GM21529 (cell line): ENCODE measurements around the gene WDR13.

ENCODE experiments used
- ATAC-seq: cut with Tn5 transposase; IDR thresholded peaks from one replicate; pipeline ENCODE4 v1.9.1; 2021; ENCODE audit not compliant: unreplicated experiment

The WDR13 gene

DNA sequence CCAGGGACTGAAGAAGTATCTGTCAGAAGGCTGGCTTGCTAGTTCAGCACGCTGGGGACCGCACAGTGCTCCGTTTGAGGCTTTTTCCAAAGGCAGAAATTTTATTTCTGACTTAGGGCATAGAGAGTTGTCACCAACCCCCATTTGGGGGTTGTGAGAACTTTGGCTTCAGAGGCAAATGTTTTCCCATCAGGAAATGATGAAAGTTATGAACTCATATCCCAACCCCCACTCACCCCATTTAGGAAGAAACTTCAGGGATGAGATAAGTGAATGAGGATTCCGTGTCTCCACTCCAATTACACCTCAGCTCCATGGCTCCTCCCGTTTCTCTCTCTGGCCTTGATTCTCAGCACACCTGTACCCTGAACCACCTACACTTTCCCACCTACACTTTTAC is 4.3 kb upstream of the WDR13 start:
- ATAC-seq: no peak

DNA sequence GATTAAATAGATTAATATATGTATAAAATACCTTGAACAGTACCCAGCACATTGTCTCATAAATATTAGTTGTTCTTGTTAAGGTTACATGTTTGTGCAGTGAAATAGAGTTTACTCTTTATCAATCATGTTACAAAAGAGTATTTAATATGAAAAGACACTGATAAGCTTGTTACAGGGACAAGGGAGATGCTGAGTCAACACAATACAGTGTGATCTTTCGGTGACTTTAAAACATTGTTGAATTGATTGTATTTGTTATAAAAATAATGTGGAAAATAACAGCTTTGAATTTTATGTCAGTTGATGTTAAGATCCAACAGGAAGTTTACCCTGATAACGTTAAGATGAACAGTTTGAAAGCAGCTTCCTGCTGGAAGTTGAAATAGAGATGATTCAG is 1.4 kb upstream of the WDR13 start:
- no peak for ATAC-seq

DNA sequence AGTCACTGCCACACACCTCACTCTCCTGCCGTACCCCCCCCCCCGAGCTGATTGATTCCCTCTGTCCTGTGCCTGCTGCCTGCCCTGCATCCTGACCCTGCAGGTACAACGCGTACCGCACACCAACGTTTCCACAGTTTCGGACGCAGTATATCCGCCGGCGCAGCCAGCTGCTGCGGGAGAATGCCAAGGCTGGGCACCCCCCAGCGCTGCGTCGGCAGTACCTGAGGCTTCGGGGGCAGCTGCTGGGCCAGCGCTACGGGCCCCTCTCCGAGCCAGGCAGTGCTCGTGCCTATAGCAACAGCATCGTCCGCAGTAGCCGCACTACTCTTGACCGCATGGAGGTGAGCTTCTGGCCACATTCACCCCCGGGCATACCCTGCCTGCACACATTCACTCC is 1.3 kb downstream of the WDR13 start:
- no peak for ATAC-seq

DNA sequence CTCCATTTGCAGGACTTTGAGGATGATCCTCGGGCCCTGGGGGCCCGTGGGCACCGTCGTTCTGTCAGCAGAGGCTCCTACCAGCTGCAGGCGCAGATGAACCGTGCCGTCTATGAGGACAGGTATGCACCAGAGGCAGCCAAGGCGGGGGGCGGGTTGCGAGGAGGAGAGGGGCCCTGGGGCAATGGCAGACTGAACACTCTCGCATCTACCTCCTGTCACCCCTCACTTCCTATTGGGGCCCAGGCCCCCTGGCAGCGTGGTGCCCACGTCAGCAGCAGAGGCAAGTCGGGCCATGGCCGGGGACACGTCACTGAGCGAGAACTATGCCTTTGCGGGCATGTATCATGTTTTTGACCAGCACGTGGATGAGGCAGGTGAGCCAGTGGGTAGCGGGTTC is 2.0 kb downstream of the WDR13 start:
- no peak for ATAC-seq

DNA sequence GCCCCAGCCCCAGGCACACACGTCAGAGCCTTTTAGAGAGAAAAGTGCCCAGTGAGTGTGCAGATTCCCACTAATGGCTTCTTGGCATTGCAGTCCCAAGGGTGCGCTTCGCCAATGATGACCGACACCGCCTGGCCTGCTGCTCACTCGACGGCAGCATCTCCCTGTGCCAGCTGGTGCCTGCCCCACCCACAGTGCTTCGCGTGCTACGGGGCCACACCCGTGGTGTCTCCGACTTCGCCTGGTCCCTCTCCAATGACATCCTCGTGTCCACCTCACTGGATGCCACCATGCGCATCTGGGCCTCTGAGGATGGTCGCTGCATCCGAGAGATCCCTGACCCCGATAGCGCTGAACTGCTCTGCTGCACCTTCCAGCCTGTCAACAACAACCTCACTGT is 2.9 kb downstream of the WDR13 start:
- no peak for ATAC-seq

DNA sequence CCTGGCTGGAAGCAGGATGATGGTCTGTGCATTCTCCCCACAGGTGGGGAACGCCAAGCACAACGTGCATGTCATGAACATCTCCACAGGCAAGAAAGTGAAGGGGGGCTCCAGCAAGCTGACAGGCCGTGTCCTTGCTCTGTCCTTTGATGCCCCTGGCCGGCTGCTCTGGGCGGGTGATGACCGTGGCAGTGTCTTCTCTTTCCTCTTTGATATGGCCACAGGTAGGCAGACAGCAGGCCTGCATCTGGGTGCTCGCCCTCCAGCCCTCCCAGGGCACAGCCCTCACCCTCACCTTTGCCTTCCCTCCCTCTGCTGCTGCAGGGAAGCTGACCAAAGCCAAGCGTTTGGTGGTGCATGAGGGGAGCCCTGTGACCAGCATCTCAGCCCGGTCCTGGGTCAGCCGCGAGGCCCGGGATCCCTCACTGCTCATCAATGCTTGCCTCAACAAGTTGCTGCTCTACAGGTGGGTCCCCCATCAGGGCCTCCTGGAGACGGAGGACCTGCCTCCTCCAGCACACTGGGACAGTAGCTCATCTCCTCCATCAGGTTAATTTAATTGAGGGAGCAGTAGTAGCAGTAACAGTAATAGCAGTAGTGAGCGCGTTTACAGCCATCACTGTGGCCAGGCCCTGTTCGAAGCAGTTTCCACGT is 4.6 kb downstream of the WDR13 start:
- ATAC-seq: no peak

DNA sequence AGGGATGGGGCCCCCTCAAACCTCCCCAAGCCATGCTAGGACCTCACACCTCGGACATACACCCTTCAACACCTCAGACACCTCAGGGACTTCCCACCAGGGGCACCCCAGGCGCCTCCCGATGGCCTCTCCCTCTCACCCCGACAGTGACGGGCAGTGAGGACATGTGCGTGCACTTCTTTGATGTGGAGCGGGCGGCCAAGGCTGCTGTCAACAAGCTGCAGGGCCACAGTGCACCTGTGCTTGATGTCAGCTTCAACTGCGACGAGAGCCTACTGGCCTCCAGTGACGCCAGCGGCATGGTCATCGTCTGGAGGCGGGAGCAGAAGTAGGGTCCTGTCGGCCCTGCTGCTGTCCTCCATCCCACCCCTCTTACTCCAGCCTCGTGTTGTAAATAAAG is 7.4 kb downstream of the WDR13 start:
- ATAC-seq: no peak

DNA sequence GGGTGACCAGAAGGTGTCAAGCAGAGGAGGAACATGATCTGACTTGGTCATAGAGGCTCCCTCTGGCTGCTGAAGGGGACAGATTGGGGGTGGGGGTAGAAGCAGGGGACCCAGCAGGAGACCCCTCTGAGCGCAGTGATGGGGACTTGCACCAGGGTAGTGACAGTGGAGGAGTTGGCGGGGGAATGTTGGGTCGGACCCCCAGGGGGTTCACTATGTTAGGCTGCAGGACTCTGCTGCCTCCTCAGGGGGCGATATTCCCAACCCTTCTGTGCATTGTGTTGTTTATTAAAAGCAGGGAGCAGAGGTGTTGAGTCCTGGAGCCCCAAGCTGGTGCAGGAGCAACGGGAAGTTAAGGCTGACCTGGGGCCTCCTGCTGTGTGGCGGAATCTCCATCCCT is 8.8 kb downstream of the WDR13 start:
- no peak for ATAC-seq

DNA sequence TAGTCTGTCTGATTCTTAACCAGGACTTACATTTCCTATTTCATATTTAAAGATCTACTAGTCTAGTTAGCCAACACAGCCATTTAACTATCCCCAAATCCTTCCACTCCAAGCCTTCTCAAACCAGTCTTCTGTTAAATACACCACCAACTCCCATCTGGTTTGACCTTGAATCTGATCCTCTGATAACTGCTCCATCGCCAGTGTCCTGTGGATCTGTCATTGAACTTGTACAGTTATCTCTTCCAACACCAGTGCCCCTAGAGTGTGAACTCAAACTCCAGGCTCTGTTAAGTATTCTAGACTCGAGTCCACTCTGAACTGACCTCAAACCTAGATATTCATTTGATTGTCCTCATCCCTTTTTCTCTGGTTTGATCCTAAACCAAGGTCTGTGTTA is 14.4 kb downstream of the WDR13 start:
- no peak for ATAC-seq

DNA sequence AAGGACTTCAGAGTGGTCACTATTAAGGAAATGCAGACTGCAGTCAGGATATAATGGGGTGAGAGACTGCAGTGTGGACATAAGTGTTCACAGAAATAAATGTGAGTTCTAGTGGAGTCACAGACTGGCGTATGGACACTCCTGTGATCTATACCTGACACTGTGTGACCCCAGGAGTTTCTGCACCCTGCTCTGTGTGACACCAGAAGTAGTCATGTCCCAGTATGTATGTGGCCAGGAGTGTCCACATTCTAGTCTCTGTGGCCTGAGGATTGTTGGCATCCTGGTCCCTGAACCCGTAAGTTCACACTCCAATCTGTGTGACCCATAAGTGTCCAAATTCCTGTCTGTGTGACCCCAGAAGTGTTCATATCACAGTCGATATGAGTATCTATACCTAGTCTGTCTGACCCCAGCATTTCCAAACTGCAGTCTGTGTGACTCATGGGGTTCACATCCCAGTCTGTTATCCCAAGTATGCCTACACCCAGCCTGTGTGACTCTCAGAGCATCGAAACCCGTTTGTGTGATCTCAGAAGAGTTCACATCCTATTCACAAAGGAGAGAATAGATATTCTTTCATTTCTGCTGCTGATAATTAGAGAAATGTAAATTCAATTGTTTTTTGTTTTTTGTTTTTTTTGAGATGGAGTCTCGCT is 16.3 kb downstream of the WDR13 start:
- ATAC-seq: no peak

DNA sequence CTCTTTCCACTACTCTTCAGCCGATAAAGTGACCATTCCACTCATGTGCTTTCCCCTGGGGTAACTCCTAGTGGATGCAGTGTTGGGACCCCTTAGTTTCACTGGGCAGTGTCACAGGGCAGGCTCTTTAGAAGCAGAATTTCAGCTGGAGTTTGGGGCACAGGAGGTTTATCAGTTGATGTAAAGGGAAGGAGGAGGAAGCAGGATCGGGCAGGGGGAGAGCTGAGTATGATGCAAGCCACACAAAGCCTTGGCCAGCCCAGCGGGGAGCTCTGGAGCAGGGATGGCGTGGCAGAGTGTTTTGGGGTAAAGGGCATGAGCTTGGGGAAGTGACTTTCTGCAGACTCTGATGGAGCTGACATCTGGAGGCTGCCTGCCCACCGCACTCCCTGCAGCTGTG is 19.3 kb downstream of the WDR13 start:
- no peak for ATAC-seq

DNA sequence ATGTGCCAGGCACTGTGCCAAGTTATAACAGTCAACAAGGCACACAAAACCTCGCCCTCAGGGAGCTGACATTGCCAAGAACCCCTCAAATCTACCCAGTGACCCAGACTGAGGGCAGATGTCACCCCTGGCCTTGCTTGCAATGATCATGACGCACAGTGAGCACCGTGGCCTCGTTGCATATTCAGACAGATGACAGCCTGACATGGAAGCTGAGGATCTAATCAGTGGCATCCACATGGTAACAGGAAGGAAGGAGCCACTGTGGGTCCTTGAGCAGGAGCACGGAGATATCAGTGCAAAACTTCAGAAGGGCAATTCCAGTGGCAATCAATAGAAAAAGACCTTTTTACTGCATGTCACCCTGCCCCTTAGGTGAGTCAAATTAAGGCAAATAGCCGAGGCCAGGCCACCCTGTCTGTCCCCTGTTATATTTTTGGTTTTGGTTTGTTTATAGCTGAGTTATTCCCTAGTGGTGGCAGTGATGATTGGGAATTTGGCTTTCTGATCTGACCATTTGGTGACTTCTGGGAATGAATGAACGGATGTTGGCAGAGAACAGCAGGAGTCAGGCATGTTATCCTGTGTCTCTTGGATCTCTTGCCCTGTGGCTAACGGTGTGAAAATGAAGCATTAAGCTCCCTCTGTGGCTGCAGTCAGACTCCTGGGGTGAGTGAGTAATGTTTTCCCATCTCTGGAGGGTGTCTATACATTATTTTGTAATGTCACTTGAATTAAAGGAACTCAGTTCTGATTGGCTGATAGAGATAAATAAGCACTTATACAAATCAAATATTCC is 20.4 kb downstream of the WDR13 start:
- no peak for ATAC-seq

DNA sequence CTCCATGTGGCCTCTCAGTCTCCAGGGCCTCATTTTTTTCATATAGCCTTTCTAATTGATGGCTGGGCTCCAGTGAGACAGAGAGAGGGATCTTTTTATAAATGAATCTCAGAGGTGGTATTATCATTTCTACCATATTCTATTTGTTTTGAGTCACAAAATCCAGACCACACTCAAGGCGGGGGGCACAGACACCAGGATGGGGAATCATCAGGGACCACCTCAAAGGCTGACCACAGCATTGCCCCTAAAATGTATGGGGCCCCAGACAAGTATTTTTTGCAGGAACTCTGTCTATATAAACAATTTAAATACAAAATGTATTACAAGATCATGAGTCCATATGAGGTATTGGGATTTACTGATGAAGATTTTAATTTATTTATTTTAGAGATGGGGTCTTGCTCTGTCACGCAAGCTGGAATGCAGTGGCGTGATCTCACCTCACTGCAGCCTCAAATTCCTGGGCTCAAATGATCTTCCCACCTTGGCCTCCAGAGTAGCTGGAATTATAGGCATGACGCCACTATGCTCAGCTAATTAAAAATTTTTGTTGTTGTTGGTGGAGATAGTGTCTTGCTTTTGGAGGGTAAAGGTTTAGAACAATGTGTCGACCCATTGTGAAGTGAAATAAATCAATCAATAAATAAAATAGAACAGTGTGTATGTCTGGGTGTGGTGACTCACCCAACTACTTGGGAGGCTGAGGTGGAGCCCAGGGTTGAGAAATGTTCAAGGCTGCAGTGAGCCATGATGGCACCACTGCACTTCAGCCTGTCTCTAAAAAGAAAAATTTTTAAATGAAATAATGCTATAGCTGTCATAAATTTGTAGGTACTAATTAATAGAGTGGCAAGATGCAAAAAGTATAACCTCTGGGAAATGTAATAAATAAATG is 29.4 kb downstream of the WDR13 start:
- no peak for ATAC-seq

DNA sequence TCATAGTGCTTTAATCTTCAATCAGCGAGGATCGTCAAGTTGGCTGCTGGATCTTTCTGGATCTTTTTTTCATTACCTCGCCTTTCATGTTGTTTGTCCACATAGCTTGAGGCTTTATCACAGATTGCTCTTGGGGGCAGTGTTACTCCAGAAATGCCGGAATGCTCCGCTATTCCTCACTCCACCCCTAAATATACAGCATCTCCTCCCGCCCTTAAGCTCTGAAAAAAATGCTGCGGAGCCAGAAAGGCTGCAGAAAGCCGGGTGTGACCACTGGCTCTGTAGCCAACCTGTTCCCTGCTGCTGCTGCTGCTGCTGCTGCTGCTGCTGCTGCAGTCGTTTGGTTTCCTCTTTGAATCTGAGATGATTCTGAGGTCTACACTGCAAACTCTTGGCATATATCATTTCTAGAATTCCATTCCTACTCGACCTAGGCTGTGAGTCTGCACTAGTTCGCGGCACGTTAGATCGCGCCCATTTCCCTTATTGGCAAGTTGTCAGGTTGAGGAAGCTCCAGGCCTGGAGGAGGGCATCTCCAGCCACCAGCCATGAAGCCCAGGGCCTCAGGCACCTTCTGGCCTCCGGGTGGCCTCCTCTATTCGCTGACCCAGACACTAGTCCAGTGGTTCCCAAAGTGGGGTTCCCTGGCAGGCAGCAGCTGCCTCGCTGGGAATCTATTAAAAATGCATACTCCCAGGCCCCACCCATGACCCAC is 34.2 kb downstream of the WDR13 start:
- ATAC-seq: no peak

DNA sequence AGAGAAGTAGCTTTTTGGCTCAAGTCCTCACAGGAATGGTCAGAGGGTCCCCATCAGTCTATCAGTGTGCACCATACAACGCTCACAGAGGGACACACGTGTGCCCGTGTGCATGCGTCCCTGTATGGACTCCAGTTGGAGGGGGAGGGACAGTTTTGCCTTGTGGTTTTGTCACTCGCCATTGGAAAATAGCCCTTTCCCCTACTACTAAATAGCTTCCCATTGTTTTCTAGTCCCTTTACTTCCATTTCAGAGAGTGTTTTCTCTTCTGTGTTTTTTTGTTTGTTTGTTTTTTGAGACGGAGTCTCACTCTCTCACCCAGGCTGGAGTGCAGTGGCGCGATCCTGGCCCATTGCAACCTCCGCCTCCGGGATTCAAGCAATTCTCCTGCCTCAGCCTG is 34.9 kb downstream of the WDR13 start:
- no peak for ATAC-seq

DNA sequence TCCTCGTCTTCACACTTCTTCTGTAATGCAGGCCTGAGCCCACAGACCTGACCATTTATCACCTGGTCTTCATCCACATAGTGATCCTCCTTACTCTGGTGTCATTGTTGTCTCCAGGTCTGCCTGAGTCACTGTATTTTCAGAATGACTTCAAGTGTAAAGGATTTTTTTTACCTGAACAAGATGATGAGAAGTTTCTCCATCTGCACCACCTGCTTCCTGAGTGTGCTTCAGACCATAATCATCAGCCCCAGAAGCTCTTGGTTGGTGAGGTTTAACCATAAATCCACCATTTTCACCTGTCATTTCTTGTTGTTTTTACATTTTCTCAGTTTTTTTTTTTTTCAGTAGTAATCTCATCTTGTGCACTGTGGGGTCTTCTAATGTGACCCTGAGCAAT is 39.0 kb downstream of the WDR13 start:
- ATAC-seq: no peak

DNA sequence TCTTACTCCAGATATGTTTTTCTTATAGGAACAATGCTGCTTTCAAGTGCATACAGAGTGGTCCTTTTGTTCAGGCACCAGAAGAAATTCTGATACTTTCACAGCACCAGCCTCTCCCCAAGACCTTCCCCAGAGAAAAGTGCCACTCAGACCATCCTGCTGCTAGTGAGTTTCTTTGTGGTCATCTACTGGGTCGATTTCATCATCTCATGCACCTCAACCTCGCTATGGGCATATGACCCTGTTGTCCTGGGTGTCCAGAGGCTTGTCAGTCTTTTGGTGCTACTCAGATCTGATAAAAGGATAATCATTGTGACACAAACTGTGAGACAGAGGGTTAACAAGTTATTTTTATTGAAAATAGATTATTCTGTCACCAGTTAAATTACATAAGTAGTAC is 39.5 kb downstream of the WDR13 start:
- no peak for ATAC-seq

DNA sequence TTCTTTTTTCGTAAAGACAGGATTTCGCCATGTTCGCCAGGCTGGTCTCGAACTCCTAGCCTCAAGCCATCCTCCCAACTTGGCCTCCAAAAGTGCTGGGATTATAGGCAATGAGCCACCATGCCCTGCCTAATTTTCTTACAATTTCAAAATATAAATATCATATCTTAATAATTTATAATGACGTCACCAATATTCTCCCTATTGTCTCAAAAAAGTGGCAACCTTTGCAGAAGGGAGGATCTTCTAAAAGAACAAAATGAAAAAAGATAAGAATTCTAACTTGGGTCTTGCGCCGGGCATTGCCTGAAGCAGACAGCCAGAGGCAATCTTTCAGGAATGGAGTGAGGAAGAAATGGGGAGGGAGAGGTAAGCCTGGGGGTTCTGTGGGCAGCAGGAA is 48.4 kb downstream of the WDR13 start:
- no peak for ATAC-seq

DNA sequence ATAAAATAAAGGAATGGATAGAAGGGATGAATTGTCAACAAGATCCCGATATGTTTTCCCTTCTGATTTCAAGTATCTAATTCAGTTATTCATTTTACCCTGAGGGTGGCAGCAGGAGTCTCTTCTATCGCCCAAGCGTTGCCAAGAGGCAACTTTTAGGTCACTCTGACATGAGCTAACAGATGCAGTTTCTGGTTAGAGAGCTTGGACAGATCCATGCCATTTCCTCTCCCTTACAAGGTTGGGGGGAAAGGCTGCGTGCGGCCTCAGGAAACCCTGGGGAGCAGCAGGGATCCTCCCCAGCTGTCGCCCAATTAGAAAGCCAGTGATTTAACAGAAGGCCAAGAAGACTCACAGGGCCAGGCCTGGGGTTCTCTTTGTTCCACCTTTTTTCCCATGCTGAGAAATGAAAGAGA is 51.1 kb downstream of the WDR13 start:
- no peak for ATAC-seq

DNA sequence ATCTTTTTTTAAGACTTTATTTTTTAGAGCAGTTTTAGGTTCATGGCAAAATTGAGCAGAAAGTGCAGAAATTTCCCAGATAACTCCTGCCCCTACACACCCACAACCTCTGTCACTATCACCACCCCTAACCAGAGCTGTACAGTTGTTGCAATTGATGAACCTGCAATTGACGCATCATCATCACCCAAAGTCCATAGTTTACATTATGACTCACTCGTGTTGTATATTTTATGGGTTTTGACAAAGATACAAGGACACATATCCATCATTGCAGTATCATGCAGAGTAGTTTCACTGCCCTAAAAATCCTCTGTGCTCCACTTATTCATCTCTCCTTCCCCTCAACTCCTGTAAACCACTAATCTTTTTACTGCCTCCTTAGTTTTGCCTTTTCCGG is 51.8 kb downstream of the WDR13 start:
- ATAC-seq: no peak
